ENCODE measurements around the gene SLC34A1.
A peak's percentile ranks its signal among the peaks of the same experiment; 100 is the strongest.
"Not testable (repeated sequence)": the region's sequence is repeated elsewhere in the genome, so short reads cannot be mapped to it uniquely, and the experiment has no call there.

Gene SLC34A1

DNA sequence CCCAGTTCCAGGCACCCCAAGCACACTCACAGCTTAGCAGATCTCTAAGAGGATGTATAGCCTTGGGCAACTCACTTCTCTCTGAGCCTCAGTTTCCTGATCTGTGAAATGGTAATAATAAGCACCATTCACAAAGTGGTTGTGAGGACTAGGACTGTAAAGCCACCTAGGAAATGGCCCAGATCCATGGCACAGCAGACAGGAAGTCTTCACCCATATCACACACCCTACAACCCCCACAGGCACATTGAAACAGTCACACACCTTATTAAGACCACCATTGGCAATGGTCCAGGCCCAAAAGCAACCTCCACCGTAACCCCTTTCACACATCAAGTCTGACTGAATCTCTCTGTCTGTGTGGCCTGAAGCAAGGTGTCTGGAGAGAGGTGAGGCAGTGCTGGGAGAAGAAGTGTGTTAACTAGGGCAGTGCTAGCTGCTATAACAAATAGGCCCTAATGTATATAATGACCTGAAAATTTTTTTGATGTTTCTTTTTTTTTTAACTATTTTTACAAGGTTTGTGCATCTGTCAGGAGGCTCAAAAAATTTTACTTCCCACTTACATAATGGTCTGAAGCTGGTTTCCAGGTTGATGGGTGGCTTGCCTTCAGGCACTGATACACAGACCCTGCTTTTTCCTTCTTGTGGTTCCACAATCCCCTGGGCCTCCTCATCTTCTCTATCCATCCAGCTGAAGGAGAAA lies 28.9 kb upstream of the SLC34A1 start:
- DNase-seq (ENCODE audit: low read depth), result no peak

DNA sequence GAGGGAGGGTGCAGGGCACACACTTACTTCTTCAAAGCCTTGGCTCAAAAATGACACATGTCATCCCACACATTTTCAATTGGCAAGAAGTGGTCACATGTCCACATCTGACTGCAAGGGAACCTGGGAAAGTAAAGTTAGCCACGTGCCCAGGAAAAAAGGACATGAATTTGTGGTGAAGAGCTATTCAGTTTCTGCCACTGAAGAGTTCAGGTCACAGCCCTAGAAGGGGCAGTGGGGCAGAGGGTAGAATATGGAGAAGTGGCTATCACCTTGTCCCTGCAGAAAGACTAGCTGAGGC lies 28.4 kb upstream of the SLC34A1 start:
- no peak for DNase-seq (ENCODE audit: low read depth)

DNA sequence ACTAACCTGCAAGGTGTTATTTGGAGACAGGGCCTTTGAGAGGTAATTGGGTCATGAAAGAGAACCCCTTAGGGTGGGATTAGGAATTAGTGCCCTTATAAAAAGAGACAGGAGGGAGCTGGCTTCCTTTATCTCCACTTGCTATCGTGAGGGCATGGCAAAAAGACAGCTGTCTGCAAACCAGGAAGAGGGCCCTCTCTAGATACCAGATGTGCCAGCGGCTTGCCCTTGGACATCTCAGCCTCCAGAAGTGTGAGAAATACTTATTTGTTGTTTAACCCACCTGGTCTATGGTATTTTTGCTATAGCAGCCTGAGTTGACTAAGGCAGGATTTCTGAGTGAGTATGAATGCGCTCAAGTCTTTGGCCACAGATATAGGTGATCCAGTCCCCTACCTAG lies 27.5 kb upstream of the SLC34A1 start:
- DNase-seq (ENCODE audit: low read depth), result no peak

DNA sequence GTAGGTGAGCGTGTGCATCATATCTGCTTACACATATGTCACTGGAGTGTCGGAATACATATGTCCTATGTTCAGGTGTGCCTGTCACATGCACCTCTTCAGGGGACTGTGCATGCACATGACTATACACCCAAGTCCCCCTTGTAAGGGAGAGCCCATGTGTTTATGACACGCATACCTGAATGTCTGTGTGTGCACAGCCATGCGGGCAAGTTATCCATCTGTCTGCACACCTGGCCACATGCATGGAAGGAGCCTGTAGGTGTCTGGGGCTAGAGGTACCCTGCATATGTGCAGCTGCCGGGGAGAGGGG lies 27.1 kb upstream of the SLC34A1 start:
- no peak for DNase-seq (ENCODE audit: low read depth)

DNA sequence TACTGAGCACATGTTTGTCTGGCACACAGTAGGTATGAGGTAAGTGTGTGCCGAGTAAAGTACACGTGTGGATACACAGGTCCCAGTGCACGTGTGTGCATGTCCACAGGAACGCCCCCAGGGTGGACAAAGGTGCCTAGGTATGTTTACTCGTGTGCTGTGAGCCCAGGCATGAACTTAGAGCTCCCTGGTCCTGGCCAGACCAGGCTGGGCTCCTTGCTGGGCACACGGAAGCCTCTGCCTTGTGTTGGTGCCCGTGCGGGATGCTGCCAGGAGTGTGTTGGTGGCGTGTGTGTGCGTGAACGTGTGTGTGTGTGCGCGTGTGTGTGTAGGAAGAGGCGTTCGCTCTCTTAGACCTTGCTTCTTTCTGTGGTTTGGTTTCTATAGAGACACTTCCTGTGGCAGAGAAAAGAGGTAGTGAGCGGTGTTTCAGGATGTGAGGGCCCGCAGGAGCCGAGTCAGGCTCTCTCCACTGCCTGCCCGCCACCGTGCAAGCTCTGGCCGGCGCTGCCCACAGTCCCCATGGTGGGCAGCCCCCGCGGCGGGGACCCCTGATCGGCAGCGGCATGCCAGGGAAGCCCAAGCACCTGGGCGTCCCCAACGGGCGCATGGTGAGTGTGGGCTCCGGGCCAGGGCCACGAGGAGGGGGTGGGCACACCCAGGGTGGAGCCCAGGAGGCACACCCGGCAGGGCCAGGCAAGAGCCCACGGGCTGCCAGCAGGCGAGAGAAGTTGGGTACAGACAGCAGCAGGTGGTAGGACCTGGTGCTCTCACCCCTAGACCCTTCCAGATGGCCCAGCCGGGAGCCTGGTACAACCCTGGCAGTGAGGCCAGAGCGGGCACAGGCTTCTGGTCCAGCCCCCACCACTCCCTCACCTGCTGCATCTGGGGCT lies 26.5 kb upstream of the SLC34A1 start, which contains the start of gene RGS14:
RGS14 (plus strand) TSS at position 466 of the 893 bp plus-strand sequence; CDS start at position 567, 101 bp downstream.
- DNase-seq (ENCODE audit: low read depth), result peak; percentile 65

DNA sequence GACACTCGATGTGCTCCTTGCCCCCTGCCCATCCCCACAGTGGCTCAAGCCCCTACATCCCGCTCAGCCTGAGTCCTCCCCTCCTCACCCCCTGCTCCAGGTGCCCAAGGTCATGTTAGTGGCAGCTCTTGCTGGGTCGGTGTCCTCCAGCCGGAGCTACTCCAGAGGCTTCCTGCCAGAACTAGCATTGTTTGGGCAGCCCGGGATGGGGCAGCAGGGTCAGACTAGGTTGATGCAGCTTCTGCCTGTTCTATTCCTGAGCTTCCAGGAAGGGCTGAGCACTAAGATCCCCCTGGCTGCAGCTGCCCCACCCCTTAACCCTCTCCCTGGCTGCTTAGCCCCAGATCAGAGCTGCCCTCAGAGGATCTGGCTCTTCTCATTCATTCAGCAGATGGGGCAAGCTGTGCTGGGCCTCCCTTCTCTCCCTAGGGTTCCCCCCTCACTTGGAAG lies 25.8 kb upstream of the SLC34A1 start:
- DNase-seq (ENCODE audit: low read depth), result no peak

DNA sequence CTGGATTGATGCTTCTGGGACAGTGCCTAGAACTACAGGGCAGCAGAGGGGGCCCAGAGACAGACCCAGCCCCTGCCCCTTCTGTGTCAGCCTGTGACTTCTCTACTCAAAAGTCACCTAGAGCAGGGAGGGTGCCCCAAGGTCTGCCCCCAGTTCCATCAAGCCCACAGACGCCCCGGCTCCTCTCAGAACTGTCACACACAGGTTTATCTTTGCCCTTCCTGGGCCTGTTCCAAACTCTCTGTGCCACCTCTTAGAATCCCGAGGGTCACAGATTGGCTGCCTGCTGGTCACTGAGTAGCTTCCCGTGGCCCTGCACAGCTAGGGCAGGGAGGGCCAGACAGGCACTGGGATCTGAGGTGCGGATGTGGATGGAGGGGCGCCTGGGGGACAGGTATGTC lies 24.8 kb upstream of the SLC34A1 start:
- no peak for DNase-seq (ENCODE audit: low read depth)

DNA sequence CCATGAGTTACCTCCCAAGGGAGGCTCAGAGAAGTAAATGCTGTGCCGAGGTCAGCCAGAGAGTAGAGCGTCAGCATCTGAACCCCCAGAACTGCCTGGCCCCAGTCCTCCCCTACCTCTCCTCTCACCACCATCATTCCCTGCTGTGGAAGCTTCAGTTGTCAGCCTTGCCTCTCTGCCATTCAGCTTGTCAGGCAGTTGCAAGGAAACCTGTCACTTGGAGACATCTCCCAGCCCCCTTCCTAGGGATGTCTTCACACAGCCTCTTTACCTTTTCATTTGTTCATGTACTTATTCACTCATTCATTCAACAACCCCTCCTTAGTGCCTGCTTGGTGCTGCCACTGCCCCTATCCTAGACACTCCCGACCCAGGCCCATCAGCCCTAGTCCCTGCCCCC lies 24.4 kb upstream of the SLC34A1 start:
- DNase-seq (ENCODE audit: low read depth), result no peak

DNA sequence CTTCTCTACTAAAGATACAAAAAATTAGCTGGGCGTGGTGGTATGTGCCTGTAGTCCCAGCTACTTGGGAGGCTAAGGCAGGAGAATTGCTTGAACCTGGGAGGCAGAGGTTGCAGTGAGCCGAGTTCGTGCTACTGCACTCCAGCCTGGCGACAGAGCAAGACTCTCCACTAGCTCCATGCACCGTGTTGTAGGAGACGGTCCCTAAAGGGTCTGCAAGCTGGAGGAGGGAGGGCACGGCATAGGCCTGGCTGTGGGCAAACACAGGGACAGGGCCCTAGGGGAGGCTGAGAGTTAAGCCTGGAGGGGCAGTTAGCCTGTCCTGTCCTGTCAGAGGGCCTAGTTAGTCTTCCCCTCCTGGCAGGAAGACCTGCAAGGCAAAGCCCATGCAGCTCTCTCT lies 23.5 kb upstream of the SLC34A1 start:
- DNase-seq (ENCODE audit: low read depth), result not testable (repeated sequence)

DNA sequence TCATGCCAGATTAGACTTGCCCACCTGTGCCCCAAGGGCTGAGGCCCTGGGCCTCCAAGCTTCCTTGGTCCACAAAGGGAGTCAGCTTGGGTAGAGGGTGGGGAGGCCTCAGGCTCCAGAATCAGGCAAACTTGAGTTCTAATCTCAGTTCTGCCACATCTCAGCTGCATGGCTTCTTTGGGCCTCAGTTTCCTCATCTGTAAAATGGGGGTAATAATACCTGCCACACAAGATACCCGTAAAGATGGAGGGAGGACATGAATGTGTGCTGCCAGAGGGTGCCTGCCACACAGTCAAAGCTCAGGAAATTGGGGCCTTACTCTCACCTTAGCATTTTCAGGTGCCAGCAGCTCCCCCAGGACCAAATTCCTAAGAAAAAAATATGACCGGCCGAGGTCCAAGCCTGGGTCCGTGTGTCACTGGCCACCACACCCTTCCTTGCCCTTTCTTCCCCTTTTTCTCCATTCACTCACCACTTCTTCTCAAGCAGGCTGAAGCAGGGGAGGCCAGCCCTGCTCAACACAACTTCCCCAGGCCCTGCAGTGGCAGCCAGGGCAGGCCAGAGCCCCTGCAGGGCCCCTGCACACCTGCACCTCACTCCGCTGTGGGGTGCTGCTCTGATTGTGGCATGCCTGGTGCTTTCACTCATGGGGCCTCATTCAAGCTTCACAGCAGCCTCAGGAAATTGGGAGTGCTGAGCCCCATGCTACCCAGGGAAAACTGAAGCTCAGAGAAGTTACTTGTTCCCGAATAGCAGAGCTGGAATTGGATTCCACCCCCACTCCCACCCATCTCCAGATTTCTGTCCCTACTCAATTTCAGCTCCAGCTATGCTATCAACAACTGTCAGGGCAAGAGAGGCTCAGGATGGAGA lies 22.6 kb upstream of the SLC34A1 start:
- no peak for DNase-seq (ENCODE audit: low read depth)

DNA sequence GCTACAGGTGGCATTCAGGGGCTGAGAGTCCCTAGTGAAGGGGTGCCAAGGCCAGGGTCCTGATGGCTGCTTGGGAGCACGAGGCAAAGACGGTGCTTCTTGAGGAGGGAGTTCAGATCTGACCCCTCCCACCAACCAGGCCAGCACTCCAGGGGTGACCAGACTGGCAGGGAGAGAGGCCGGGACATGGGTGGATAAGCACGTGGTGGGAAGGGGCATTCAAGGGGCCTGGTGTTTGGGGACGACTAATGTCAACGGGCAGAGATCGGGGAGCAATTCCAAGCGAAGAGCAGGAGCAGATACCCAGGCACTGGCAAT lies 22.0 kb upstream of the SLC34A1 start:
- DNase-seq (ENCODE audit: low read depth), result no peak

DNA sequence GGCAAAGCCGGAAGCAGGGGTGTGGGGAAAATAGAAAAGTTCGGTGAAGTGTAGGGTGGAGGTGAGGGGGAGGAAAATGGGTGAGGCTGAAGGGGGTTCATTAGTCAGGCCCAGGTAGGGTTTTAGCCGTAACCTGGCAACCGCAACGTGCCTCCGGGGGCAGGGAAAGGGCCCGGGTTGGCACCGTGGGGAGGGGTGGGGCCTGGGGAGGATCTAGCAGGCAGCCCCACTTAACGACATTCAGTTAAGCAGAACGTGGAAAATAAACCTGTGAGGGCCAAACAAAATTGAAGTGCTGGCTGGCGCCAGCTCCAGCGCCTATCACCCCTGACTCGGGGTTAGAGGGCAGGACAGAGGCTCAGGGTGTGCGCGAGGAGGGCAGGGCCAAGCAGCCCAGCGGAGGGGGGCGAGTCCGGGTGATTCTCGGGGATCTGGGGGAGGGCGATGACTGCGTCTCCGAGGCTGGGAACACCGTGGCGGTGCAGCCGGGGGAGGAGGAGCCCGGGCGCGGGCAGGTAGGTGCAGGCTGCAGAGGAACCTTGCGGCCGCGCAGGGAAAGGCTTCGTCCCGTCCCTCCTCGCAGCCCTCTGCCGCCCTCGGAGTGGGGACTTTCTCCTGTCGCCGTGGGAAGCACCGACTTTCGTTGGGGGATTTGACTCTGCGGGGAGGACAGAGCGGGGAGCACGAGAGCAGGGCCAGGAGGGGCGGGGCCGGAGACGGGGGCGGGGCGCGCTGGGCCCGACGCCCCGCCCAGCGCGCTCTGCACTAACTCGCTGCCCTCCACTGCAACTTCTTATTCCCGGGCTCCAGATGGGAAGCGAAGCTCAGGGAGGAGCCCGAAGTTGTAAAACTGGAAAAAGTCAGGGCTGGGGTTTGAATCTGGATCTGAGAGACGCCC lies 21.4 kb upstream of the SLC34A1 start:
- DNase-seq (ENCODE audit: low read depth), result peak; percentile 78

DNA sequence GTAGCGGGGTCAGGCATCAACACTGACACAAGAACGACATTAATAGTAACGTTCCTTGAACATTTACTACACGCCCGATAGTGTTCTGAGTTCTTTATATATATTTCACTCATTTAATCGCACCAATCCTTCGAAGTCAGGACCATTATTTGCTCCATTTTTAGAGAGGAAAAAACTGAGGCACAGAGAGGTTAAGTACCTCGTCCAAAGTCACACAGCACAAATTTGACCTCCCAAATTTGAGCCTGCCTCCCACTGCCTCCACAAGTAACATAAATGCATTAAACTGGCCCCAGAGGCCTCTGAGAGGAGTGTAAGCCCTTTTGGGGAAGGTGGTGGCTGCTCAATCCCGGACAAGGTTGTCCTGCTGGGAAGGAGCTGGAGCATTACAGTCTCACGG lies 20.7 kb upstream of the SLC34A1 start:
- DNase-seq (ENCODE audit: low read depth), result no peak

DNA sequence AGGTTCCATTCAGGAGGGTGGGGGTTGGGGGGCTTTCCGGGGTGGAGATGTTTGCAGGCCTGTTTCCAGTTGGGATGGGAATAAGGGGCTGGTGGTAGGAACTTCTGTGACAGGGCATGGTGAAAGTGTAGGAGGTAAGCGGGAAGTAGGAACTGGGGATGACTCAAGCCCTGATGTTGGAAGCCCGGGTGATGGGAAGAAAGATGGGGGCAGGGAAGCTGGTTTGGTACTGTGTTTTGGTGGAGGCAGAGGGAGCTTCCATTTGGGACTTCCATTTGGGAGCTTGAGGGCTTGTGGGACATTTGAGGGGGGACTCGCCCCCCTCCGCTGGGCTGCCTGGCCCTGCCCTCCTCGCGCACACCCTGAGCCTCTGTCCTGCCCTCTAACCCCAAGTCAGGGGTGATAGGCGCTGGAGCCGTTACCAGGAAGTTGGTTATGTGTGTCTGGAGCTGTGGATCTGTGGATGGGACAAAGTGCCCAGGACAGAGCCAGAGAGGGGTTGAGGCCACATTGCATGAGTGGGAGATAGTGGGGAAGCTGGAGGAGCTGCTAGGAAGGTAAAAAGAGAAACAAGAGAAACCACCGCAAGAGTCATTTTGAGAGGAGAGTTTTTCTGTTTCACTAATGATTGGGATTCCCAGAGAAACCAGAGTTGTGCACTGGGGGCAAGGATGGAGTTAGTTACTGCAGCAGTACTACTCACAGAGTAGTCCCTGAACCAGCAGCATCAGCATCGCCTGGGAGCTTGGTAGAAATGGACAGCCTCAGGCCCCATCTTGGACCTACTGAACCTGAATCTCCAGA lies 19.9 kb upstream of the SLC34A1 start:
- DNase-seq (ENCODE audit: low read depth), result no peak

DNA sequence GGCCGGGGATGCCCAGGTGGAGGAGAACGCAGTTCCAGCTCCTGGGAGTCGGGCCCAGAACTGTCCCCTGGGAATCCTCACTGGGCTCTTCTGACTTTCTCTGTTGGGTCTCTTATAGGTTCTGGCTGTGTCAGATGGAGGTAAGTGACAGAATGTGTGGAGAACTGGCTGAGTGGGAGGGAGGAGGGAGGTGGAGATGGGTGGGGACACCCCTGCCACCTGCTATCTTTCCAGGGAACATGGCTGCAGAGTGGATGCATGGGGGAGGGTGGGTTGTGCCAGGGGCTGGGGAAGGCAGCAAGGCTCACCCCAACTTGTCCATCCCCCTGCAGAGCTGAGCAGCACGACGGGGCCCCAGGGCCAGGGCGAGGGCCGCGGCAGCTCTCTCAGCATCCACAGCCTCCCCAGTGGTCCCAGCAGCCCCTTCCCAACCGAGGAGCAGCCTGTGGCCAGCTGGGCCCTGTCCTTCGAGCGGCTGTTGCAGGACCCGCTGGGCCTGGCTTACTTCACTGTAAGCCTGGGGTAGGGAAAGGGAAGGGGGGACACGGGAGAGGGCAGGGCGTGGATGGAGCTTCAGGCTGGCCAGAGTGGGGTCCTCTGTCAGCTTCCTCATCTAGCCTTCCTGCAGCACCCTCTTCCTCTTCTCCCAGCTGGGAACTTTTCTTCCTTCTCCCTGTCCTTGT lies 18.2 kb upstream of the SLC34A1 start:
- no peak for DNase-seq (ENCODE audit: low read depth)

DNA sequence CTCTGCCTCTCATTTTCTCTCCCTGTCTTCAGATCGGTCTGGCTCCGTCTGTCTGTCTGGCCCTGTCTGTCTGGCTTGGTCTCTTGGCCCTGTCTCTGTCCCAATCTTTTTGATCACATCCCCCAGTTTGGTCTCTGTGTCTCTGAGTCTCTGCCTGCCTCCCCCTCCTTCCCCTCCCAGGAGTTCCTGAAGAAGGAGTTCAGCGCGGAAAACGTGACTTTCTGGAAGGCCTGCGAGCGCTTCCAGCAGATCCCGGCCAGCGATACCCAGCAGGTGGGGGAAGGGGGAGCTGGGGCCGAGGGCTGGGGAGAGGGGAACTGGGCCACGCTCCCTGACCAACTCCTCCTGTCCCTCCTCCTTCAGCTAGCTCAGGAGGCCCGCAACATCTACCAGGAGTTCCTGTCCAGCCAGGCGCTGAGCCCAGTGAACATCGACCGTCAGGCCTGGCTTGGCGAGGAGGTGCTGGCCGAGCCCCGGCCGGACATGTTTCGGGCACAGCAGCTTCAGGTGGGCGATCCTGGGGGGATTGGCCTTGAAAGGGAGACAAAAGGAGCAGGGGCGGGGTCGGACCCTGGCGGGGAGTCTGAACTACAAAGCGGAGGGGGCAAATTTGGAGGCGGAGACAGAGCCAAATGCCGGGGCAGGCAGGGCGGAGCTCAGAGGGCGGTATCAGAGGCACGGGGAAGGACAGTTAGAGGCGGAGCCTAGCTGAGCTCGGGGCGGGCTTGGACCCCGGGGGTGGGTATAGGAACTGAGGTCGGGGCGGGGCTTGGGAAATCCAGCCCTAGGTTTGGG lies 17.5 kb upstream of the SLC34A1 start:
- no peak for DNase-seq (ENCODE audit: low read depth)

DNA sequence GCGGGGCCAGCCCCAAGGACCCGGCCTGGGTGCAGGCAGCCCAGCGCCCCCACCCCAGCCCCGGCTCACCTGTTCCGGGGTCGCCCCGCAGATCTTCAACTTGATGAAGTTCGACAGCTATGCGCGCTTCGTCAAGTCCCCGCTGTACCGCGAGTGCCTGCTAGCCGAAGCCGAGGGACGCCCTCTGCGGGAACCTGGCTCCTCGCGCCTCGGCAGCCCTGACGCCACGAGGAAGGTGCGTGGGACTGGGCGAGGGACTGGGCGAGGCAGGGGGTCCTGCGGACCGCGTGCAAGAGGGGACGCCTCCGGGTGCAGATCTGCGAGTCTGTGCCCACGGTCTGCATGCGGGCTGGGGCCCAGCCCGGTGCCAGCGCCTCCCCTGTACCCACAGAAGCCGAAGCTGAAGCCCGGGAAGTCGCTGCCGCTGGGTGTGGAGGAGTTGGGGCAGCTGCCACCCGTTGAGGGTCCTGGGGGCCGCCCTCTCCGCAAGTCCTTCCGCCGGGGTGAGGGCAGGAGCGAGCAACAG lies 16.8 kb upstream of the SLC34A1 start:
- DNase-seq (ENCODE audit: low read depth), result no peak

DNA sequence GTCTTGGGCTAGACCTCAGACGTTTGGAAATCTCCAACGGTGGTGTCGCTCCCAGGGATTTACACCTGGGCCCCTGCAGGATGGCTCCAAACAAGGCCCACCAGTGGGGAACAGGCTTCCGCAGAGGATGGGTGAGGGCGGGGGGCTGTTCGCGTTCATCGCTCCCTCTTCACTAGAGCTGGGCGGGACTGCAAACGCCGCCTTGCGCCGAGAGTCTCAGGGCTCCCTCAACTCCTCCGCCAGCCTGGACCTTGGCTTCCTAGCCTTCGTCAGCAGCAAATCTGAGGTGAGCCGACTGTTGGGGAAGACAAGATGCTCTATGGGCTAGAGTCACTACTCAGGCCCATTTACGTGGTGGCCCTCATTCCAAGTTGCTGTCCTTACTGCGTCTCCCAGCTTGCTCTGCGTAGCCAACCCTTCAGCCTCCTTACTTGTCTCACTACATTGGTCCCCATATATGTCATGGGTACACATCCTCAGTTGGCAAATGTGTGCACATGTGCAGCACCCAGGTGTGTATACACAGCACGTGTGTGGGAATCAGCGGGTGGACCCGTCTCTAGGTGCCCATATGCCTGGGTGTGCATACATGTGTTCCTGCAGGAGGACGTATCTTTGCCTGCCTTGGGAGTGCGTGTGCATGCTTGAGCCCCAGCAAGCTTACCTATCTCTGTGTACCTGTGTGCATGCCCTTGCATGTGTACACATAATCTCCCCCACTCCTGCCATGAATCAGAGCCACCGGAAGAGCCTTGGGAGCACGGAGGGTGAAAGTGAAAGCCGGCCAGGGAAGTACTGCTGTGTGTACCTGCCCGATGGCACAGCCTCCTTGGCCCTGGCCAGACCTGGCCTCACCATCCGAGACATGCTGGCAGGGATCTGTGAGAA lies 16.0 kb upstream of the SLC34A1 start:
- no peak for DNase-seq (ENCODE audit: low read depth)

Measured in T-helper 22 cell (primary cell).